SHP77 treated with DMSO at 0.1 percent for 48 hours (cell line): ENCODE data around the gene TBC1D14.

Experiments used
- DNase-seq: peaks from one replicate; lab custom pipeline; 2025; lab: John Stamatoyannopoulos, UW

TBC1D14 gene

GRCh38 chr4:6909113-6909969, at the start of gene TBC1D14:
Gene TBC1D14, plus strand, starts transcription at chr4:6909826. Its CDS starts 13,564 bp downstream, at chr4:6923390.
- DNase-seq = no peak

- no peak for DNase-seq
Observed at GRCh38 chr4:6868386-6868785, 41.2 kb upstream of the TBC1D14 start.

- no peak for DNase-seq
Observed at GRCh38 chr4:6869944-6870343, 39.7 kb upstream of the TBC1D14 start.

- DNase-seq = no peak
Observed at GRCh38 chr4:6873291-6873690, 36.3 kb upstream of the TBC1D14 start.

- DNase-seq = no peak
Observed at GRCh38 chr4:6873792-6874461, 35.7 kb upstream of the TBC1D14 start.

GRCh38 chr4:6874981-6875380, 34.6 kb upstream of the TBC1D14 start:
- no peak for DNase-seq

- DNase-seq = no peak
Observed at GRCh38 chr4:6875431-6875831, 34.2 kb upstream of the TBC1D14 start.

- DNase-seq = no peak
Observed at GRCh38 chr4:6876440-6876839, 33.2 kb upstream of the TBC1D14 start.

- no peak for DNase-seq
Observed at GRCh38 chr4:6877067-6877466, 32.6 kb upstream of the TBC1D14 start.

GRCh38 chr4:6878451-6879059, 31.1 kb upstream of the TBC1D14 start:
- DNase-seq = no peak

- DNase-seq = no peak
Observed at GRCh38 chr4:6880691-6881090, 28.9 kb upstream of the TBC1D14 start.

- no peak for DNase-seq
Observed at GRCh38 chr4:6881908-6882307, 27.7 kb upstream of the TBC1D14 start.

GRCh38 chr4:6884341-6884870, 25.2 kb upstream of the TBC1D14 start:
- no peak for DNase-seq

- DNase-seq = no peak
Observed at GRCh38 chr4:6885953-6886557, 23.6 kb upstream of the TBC1D14 start.

- DNase-seq = no peak
Observed at GRCh38 chr4:6886886-6887285, 22.7 kb upstream of the TBC1D14 start.

- DNase-seq = no peak
Observed at GRCh38 chr4:6887591-6888371, 21.8 kb upstream of the TBC1D14 start.

GRCh38 chr4:6888506-6889071, 21.0 kb upstream of the TBC1D14 start:
- DNase-seq = no peak

GRCh38 chr4:6889101-6889735, 20.4 kb upstream of the TBC1D14 start:
- no peak for DNase-seq

- no peak for DNase-seq
Observed at GRCh38 chr4:6889736-6890324, 19.8 kb upstream of the TBC1D14 start.

- no peak for DNase-seq
Observed at GRCh38 chr4:6890358-6890757, 19.3 kb upstream of the TBC1D14 start.
